Left forelimb (tissue), 1 donor: Measurements from ENCODE around the gene EIPR1.
"Not testable (repeated sequence)": the region's sequence is repeated elsewhere in the genome, so short reads cannot be mapped to it uniquely, and the experiment has no call there.

Experiments used
- DNase-seq: peaks from one replicate; pipeline ENCODE4 v3.0.0-alpha.2; 2018; ENCODE audit warnings: low spot score

The EIPR1 gene

GRCh38 chr2:3403587-3404334, 26.1 kb upstream of the EIPR1 start:
- DNase-seq: no peak

- no peak for DNase-seq
Observed at GRCh38 chr2:3399829-3400228, 22.2 kb upstream of the EIPR1 start.

DNA sequence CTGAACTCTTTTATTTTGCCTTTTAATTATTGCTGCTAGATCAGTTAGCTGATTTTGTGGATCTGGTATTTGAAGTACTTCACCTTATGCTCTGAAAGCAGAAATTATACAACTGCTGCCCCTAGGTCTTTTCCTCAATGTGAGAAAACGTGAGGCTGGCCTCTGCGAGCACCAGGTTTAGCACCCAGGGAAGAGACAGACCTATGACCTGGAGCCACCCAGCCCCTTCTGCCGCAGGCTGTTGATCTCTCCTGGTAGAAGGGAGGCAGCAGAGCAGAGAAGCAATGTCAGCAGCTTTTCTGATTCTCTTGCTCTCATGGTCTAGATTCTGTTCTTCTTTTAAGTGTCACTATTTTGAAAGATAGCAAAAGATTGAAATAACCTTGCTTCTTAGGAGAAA, 21.8 kb upstream of the EIPR1 start:
- DNase-seq: no peak

DNA sequence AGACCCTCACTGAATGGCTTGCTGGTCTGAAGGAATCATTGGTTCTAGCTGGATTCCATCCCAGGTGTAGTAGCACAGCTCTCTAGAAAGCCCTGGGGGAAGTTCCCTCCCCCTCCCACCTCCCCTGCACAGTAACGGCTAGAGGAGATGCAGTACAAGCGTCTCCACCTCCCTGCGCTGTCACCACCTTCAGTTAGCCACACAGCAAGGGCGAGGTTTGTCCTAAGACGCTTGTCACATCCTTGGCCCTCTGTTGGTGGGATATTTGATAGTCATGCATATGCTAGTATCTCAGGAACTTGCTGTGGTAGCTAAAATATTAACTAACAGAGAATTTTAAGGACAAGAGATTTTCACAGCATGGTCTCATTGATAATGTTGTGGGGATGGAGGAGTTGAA, 21.2 kb upstream of the EIPR1 start:
- DNase-seq: no peak

GRCh38 chr2:3396920-3397559, 19.4 kb upstream of the EIPR1 start:
- no peak for DNase-seq

GRCh38 chr2:3392216-3392615, 14.6 kb upstream of the EIPR1 start:
- no peak for DNase-seq

GRCh38 chr2:3390041-3390440, 12.4 kb upstream of the EIPR1 start:
- DNase-seq: no peak

- no peak for DNase-seq
Observed at GRCh38 chr2:3389193-3389592, 11.6 kb upstream of the EIPR1 start.

DNA sequence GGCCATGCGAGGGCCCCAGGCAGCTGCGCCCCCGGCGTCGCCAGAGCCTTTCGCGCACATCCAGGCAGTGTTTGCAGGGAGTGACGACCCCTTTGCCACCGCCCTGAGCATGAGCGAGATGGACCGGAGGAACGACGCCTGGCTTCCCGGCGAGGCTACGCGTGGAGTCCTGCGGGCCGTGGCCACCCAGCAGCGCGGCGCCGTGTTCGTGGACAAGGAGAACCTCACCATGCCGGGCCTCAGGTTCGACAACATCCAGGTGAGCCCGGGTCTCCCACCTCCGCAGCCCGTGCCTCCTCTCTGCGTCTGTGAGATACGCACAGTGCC, 10.8 kb upstream of the EIPR1 start:
- no peak for DNase-seq

DNA sequence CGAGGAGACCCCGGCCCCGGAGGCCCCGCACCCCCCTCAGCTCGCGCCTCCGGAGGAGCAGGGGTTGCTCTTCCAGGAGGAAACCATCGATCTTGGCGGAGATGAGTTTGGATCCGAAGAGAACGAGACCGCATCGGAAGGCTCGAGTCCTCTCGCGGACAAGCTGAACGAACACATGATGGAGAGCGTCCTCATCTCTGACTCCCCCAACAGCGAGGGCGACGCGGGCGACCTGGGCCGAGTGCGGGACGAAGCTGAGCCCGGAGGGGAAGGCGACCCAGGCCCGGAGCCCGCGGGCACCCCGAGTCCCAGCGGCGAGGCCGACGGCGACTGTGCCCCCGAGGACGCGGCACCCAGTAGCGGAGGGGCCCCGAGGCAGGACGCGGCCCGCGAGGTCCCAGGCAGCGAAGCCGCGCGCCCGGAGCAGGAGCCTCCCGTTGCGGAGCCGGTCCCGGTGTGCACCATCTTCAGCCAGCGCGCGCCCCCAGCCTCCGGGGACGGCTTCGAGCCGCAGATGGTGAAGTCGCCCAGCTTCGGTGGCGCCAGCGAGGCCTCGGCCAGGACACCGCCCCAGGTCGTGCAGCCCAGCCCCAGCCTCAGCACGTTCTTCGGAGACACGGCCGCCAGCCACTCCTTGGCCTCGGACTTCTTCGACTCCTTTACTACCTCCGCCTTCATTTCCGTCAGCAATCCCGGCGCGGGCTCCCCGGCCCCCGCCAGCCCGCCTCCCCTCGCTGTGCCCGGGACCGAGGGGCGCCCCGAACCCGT, 10.2 kb upstream of the EIPR1 start:
- DNase-seq: no peak

- DNase-seq: no peak
Observed at GRCh38 chr2:3387011-3387410, 9.4 kb upstream of the EIPR1 start.

DNA sequence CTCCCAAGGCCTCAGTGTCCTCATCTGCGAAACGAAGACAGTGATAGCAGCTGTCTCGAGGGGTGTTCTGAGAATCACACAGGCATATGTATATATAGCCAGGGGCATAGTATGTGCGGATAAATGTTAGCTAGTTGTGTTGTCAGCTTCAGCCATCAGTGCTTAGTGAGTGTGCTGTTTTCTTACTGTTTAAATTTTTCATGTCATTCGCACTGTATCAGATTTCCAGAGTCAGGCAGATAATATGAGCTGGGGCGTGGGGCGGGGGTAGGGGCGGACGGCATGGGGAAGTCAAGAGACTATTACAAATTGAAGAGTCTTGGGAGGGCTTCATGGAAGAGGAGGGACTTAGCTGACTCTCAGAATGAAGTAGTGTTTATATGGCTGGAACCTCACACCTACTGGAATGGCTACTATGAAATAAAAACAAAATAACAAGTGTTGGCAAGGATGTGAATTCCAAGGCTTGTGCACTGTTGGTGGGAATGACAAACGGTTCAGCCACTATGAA, 8.9 kb upstream of the EIPR1 start:
- DNase-seq: no peak

DNA sequence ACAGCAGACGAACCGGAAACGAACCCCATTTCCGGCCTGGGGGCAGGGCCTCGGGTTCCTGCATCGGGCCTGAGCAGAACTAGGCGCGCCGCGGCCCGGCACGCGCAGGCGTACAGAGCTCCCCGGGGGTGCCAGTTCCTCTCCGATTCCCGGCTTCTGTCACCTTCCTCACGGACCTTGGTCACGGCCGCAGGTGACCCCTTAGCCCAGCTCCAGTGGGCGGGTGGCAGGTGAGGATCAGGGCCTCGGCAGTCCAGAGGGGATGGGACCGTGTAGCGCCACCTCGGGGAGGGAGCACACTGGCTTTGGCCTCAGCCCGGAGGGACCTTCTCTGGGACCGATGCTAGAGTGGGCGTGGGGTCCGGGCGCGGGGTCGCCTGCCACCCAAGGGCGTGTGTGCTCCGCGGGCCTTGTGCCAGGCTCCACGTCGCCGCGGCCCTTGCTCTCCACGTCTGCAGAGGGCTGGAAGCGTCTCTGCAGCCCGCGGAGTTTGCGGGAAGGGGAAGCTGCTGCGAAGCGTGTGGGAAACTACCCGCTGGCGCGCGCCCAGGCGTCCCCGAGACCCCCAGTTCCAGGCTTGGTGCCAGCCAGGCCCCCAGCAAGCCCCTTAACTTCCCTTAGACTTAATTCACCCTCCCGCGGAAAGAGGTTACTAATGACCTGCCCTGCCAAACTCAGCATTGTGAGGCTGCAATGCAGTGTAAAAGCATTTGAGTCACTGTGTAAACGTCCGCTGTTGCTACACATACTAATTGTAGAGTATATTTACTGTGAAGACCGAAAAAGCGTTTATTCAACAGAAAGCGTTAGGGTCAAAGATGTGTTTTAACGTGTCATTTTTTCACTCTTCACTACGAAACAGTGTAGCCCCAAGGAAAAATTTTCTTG, 2.3 kb upstream of the EIPR1 start, which contains the start of gene TRAPPC12:
TSS of gene TRAPPC12 (plus strand) at position 48 of the 888 bp plus-strand sequence. CDS start 7,930 bp downstream, outside the sequence.
- peak; percentile 93 for DNase-seq

DNA sequence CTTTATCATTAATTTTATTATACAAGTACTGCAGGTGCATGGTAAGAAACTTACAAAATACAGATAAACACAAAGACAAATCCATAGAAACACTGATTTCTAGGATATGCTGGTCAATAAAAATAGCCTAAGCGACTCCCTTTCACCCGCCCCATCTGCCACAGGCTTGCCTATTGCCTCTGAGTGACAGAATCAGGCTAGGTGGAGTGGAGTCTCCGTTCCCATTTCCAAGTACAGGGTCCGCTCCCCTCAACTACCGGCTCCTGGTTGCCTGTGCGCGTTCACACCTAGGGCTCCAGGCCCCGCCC, 1.7 kb upstream of the EIPR1 start:
- no peak for DNase-seq

GRCh38 chr2:3377279-3377611, 373 bp downstream of the EIPR1 start:
- DNase-seq: no peak

DNA sequence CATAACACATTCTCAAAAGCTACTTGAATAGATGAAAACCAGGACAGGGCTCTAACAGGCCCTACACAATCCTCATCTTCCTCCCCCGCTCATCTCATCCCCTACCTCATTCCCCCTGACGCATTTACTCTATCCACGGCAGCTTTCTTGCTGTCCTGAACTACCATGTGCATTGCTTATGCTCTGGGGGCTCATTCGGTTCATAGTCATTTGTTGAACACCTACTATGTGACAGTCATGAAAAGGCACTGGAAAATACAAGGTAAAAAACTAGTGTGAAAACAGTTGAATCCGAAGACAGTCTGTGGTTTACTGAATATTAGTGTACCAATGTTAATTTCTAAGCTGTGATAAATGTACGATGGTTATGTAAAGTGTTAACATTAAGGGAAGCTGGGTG, 797 bp downstream of the EIPR1 start:
- no peak for DNase-seq

GRCh38 chr2:3369340-3370181, 8.1 kb downstream of the EIPR1 start:
- DNase-seq: not testable (repeated sequence)

GRCh38 chr2:3368261-3368722, 9.3 kb downstream of the EIPR1 start:
- peak; percentile 34 for DNase-seq

- no peak for DNase-seq
Observed at GRCh38 chr2:3365219-3365618, 12.4 kb downstream of the EIPR1 start.

DNA sequence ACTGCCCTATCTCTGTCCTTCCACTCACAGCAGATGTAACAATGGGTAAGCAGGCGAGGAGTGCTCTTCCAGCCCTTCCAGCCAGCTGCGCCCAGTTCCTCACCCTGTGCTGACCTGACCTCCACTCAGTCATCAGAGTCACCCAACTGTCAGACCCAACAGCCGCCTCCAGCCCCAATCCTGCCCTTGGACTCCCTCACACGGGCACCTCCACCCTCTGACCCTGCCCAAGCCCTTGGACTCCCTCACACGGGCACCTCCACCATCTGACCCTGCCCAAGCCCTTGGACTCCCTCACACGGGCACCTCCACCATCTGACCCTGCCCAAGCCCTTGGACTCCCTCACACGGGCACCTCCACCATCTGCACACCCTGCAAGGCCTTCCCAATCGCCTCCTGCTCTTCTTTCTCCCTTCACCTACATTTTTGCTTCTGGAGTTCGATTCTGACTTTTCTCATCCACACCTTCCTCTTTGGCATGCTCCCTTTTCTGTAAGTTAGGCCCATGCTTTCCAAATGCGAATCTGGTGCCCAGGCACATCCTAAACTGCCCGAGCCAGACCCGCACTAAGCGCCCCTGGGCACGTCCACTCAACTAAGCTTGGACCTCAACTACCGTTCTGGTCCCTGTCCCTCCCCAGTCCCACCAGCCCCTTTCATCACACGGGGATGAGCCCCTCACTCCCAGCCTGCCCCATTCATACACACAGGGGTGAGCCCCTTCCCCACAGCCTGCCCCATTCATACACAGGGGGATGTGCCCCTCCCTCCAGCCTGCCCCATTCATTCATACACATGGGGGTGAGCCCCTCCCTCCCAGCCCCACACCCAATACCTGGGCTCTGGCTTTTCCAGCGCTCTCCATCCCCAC, 15.9 kb downstream of the EIPR1 start:
- no peak for DNase-seq
